GM23338 (cell line): ENCODE results near the gene PRDM5. TPM values are rescaled to one million over a fixed set of nuclear protein-coding genes. Genes with fewer than 3 reads are reported as not detected.

Experiments used
- ATAC-seq: fragments of 200-7000 bp; cut with Tn5 transposase; 3 replicates; pipeline ENCODE4 v1.9.1; 2020
- DNase-seq: peaks from one replicate; pipeline ENCODE4 v3.0.0-alpha.2; 2015; ENCODE audit warnings: low spot score
- H2AFZ ChIP-seq: fragments of 200-600 bp; sonication (generic); 2 replicates; pipeline ENCODE4 v1.8.0; 2016; ENCODE audit warnings: antibody characterized with exemption, mild to moderate bottlenecking, moderate library complexity
- H3F3A ChIP-seq: fragments of 200-600 bp; sonication (generic); replicated peaks from 2 replicates; pipeline ENCODE4 v1.8.0; 2017; ENCODE audit warnings: antibody characterized with exemption, mixed run types, low read depth
- H3K27ac ChIP-seq: fragments of 200-600 bp; sonication (generic); 2 replicates; pipeline ENCODE4 v1.6.1; 2016; ENCODE audit warnings: low read depth
- H3K27me3 ChIP-seq: fragments of 200-600 bp; sonication (generic); 2 replicates; pipeline ENCODE4 v1.8.0; 2016; ENCODE audit warnings: mild to moderate bottlenecking, mixed run types, moderate library complexity; ENCODE audit not compliant: insufficient read depth
- H3K36me3 ChIP-seq: fragments of 200-600 bp; sonication (generic); 2 replicates; pipeline ENCODE4 v1.8.0; 2016; ENCODE audit warnings: mild to moderate bottlenecking; ENCODE audit not compliant: insufficient read depth
- H3K4me1 ChIP-seq: fragments of 200-600 bp; sonication (generic); 2 replicates; pipeline ENCODE4 v1.8.0; 2016; ENCODE audit warnings: mild to moderate bottlenecking, moderate library complexity; ENCODE audit not compliant: insufficient read depth
- H3K4me2 ChIP-seq: fragments of 200-600 bp; sonication (generic); 2 replicates; pipeline ENCODE4 v1.7.1; 2017; ENCODE audit warnings: mixed run types
- H3K4me3 ChIP-seq: fragments of 200-600 bp; sonication (generic); 2 replicates; pipeline ENCODE4 v1.6.1; 2016; ENCODE audit warnings: mixed run types
- H3K79me2 ChIP-seq: fragments of 200-600 bp; sonication (generic); replicated peaks from 2 replicates; pipeline ENCODE4 v1.8.0; 2017; ENCODE audit warnings: mild to moderate bottlenecking; ENCODE audit not compliant: insufficient read depth
- H3K9me2 ChIP-seq: fragments of 200-600 bp; sonication (generic); 2 replicates; pipeline ENCODE4 v1.8.0; 2017; ENCODE audit not compliant: insufficient read depth
- H4K20me1 ChIP-seq: fragments of 200-600 bp; sonication (generic); replicated peaks from 2 replicates; pipeline ENCODE4 v1.8.0; 2017; ENCODE audit warnings: mild to moderate bottlenecking; ENCODE audit not compliant: insufficient read depth
- H3K27ac Mint-ChIP-seq: 2 replicates; pipeline ENCODE4 v1.8.0; 2020; ENCODE audit warnings: inconsistent platforms, mild to moderate bottlenecking, moderate library complexity, mixed read lengths
- H3K27me3 Mint-ChIP-seq: 3 replicates; pipeline ENCODE4 v1.8.0; 2022; ENCODE audit warnings: low read depth, mild to moderate bottlenecking, moderate library complexity, mixed read lengths, inconsistent platforms; ENCODE audit not compliant: insufficient read depth, poor library complexity
- H3K36me3 Mint-ChIP-seq: 3 replicates; pipeline ENCODE4 v1.8.0; 2021; ENCODE audit warnings: low read depth, mild to moderate bottlenecking, inconsistent platforms, moderate library complexity, mixed read lengths
- H3K4me1 Mint-ChIP-seq: 3 replicates; pipeline ENCODE4 v1.8.0; 2020; ENCODE audit warnings: mild to moderate bottlenecking, inconsistent platforms, mixed read lengths
- H3K4me3 Mint-ChIP-seq: 3 replicates; pipeline ENCODE4 v1.8.0; 2021; ENCODE audit warnings: moderate library complexity, mild to moderate bottlenecking, inconsistent platforms, mixed read lengths
- H3K9me3 Mint-ChIP-seq: 3 replicates; pipeline ENCODE4 v1.8.0; 2020; ENCODE audit warnings: moderate library complexity, mild to moderate bottlenecking, inconsistent platforms, mixed read lengths
- EZH2phosphoT487 ChIP-seq: fragments of 200-600 bp; sonication (generic); IDR thresholded peaks from one replicate; pipeline ENCODE4 v1.8.1; 2018; ENCODE audit warnings: antibody characterized with exemption; ENCODE audit not compliant: unreplicated experiment
- JUNB ChIP-seq: IDR thresholded peaks from one replicate; pipeline ENCODE4 v1.6.1; 2016; ENCODE audit warnings: antibody characterized with exemption; ENCODE audit not compliant: unreplicated experiment
- NANOG ChIP-seq: IDR thresholded peaks from 2 replicates; pipeline ENCODE4 v1.6.1; 2016; ENCODE audit warnings: antibody characterized with exemption, borderline replicate concordance
- POLR2AphosphoS5 ChIP-seq: IDR thresholded peaks from 2 replicates; pipeline ENCODE4 v1.6.1; 2016; ENCODE audit warnings: antibody characterized with exemption, low read depth
- STAT1 ChIP-seq: IDR thresholded peaks from one replicate; pipeline ENCODE4 v1.6.1; 2016; ENCODE audit warnings: antibody characterized with exemption; ENCODE audit not compliant: unreplicated experiment
- ZNF114 ChIP-seq: fragments of 250-450 bp; sonication (Bioruptor Pico); IDR thresholded peaks from 2 replicates; pipeline ENCODE4 v1.5.0; 2020; ENCODE audit warnings: mild to moderate bottlenecking, moderate library complexity
- ZNF331 ChIP-seq: fragments of 250-450 bp; sonication (Bioruptor Pico); IDR thresholded peaks from 2 replicates; pipeline ENCODE4 v1.5.0; 2020; ENCODE audit warnings: low read depth, mild to moderate bottlenecking, moderate library complexity
- polyA plus RNA-seq: library from polyadenylated mRNA; unstranded; fragments of >200 nt; fragmentation: Nextera tagmentation; extraction: Ambion mirVana; gene quantifications from 2 replicates; pipeline ENCODE4 v1.2.1, GENCODE V29; 2016
- total RNA-seq: library from RNA; depleted of rRNA; stranded (reverse); fragments of >200 nt; shearing (Covaris generic); gene quantifications from 2 replicates; pipeline ENCODE4 v1.2.3, GENCODE V29; 2014
- TF ChIP-seq, protein P1 (sequence below): IDR thresholded peaks from one replicate; pipeline ENCODE4 v1.6.1; 2018; ENCODE audit warnings: antibody characterized with exemption; ENCODE audit not compliant: unreplicated experiment
- TF ChIP-seq, protein P2 (sequence below), 2 experiments: fragments of 200-600 bp in 1 of 2; sonication (generic) in 1 of 2; conservative IDR thresholded peaks; 2 replicates each; pipeline versions ENCODE4 v1.5.1 to v1.6.1; 2016 to 2017; ENCODE audit warnings: antibody characterized with exemption in 2 of 2, low read depth in 2 of 2, mild to moderate bottlenecking in 2 of 2, moderate library complexity in 1 of 2
- TF ChIP-seq, protein P3 (sequence below): IDR thresholded peaks from 2 replicates; pipeline ENCODE4 v1.6.1; 2016; ENCODE audit warnings: antibody characterized with exemption
- TF ChIP-seq, protein P4 (sequence below): fragments of 250-450 bp; sonication (Bioruptor Pico); IDR thresholded peaks from 2 replicates; pipeline ENCODE4 v1.5.0; 2020; ENCODE audit warnings: mild to moderate bottlenecking, moderate library complexity

The PRDM5 gene
- total and polyA plus RNA-seq, 2 experiments from 2014 or later = 11.2 to 40.4 TPM

DNA sequence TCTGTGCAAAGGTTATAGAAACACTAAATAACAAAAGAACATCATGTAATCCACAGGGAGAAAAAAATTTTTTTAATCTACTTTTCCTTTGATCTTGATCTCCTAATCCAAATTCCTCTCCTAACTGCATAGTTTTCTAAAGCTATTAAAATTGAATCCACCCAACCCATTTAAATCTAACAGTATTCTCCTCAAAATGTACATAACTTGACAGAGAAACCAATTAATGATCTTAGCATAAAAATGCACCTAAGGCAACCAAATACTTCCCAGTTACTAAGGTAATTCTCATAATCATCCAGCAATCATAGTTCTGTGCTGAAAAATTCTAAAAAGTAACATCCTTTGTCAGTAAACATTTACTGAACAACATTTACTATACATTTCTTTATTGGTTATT, 60.7 kb downstream of the PRDM5 start (continued):
- TF ChIP-seq, protein P1, sequence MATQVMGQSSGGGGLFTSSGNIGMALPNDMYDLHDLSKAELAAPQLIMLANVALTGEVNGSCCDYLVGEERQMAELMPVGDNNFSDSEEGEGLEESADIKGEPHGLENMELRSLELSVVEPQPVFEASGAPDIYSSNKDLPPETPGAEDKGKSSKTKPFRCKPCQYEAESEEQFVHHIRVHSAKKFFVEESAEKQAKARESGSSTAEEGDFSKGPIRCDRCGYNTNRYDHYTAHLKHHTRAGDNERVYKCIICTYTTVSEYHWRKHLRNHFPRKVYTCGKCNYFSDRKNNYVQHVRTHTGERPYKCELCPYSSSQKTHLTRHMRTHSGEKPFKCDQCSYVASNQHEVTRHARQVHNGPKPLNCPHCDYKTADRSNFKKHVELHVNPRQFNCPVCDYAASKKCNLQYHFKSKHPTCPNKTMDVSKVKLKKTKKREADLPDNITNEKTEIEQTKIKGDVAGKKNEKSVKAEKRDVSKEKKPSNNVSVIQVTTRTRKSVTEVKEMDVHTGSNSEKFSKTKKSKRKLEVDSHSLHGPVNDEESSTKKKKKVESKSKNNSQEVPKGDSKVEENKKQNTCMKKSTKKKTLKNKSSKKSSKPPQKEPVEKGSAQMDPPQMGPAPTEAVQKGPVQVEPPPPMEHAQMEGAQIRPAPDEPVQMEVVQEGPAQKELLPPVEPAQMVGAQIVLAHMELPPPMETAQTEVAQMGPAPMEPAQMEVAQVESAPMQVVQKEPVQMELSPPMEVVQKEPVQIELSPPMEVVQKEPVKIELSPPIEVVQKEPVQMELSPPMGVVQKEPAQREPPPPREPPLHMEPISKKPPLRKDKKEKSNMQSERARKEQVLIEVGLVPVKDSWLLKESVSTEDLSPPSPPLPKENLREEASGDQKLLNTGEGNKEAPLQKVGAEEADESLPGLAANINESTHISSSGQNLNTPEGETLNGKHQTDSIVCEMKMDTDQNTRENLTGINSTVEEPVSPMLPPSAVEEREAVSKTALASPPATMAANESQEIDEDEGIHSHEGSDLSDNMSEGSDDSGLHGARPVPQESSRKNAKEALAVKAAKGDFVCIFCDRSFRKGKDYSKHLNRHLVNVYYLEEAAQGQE = no peak
- TF ChIP-seq, protein P2, sequence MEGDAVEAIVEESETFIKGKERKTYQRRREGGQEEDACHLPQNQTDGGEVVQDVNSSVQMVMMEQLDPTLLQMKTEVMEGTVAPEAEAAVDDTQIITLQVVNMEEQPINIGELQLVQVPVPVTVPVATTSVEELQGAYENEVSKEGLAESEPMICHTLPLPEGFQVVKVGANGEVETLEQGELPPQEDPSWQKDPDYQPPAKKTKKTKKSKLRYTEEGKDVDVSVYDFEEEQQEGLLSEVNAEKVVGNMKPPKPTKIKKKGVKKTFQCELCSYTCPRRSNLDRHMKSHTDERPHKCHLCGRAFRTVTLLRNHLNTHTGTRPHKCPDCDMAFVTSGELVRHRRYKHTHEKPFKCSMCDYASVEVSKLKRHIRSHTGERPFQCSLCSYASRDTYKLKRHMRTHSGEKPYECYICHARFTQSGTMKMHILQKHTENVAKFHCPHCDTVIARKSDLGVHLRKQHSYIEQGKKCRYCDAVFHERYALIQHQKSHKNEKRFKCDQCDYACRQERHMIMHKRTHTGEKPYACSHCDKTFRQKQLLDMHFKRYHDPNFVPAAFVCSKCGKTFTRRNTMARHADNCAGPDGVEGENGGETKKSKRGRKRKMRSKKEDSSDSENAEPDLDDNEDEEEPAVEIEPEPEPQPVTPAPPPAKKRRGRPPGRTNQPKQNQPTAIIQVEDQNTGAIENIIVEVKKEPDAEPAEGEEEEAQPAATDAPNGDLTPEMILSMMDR (conservative IDR thresholded peaks at IDR 0.05; ENCODE audit: low read depth in 2 of 2) = no peak
- TF ChIP-seq POLR2AphosphoS5 = no peak

DNA sequence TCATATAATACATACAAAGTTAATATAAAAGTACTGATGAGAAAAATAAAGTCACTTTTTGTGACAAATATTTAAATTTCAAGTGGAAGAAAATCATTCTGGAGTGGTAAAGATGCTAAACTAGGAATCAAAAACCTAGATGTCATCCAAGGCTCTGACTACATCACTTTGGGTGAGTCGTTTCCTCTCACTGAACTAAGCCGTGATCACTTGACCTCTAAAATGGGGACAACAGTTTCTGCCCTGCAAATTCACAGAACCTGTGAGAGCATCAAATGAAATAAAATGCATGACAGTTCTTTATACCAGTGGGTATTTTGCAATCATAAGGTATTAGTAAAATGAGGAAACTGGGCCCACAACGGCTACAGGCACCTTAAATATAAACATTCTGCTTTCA, 63.8 kb downstream of the PRDM5 start:
- TF ChIP-seq ZNF331 (CRISPR knock-in tag) (no peak), ZNF114 (CRISPR knock-in tag) (no peak), JUNB (no peak), NANOG (no peak), EZH2phosphoT487 (no peak), STAT1 (no peak)
- TF ChIP-seq, protein P3, sequence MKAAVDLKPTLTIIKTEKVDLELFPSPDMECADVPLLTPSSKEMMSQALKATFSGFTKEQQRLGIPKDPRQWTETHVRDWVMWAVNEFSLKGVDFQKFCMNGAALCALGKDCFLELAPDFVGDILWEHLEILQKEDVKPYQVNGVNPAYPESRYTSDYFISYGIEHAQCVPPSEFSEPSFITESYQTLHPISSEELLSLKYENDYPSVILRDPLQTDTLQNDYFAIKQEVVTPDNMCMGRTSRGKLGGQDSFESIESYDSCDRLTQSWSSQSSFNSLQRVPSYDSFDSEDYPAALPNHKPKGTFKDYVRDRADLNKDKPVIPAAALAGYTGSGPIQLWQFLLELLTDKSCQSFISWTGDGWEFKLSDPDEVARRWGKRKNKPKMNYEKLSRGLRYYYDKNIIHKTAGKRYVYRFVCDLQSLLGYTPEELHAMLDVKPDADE = no peak
- TF ChIP-seq, protein P4, sequence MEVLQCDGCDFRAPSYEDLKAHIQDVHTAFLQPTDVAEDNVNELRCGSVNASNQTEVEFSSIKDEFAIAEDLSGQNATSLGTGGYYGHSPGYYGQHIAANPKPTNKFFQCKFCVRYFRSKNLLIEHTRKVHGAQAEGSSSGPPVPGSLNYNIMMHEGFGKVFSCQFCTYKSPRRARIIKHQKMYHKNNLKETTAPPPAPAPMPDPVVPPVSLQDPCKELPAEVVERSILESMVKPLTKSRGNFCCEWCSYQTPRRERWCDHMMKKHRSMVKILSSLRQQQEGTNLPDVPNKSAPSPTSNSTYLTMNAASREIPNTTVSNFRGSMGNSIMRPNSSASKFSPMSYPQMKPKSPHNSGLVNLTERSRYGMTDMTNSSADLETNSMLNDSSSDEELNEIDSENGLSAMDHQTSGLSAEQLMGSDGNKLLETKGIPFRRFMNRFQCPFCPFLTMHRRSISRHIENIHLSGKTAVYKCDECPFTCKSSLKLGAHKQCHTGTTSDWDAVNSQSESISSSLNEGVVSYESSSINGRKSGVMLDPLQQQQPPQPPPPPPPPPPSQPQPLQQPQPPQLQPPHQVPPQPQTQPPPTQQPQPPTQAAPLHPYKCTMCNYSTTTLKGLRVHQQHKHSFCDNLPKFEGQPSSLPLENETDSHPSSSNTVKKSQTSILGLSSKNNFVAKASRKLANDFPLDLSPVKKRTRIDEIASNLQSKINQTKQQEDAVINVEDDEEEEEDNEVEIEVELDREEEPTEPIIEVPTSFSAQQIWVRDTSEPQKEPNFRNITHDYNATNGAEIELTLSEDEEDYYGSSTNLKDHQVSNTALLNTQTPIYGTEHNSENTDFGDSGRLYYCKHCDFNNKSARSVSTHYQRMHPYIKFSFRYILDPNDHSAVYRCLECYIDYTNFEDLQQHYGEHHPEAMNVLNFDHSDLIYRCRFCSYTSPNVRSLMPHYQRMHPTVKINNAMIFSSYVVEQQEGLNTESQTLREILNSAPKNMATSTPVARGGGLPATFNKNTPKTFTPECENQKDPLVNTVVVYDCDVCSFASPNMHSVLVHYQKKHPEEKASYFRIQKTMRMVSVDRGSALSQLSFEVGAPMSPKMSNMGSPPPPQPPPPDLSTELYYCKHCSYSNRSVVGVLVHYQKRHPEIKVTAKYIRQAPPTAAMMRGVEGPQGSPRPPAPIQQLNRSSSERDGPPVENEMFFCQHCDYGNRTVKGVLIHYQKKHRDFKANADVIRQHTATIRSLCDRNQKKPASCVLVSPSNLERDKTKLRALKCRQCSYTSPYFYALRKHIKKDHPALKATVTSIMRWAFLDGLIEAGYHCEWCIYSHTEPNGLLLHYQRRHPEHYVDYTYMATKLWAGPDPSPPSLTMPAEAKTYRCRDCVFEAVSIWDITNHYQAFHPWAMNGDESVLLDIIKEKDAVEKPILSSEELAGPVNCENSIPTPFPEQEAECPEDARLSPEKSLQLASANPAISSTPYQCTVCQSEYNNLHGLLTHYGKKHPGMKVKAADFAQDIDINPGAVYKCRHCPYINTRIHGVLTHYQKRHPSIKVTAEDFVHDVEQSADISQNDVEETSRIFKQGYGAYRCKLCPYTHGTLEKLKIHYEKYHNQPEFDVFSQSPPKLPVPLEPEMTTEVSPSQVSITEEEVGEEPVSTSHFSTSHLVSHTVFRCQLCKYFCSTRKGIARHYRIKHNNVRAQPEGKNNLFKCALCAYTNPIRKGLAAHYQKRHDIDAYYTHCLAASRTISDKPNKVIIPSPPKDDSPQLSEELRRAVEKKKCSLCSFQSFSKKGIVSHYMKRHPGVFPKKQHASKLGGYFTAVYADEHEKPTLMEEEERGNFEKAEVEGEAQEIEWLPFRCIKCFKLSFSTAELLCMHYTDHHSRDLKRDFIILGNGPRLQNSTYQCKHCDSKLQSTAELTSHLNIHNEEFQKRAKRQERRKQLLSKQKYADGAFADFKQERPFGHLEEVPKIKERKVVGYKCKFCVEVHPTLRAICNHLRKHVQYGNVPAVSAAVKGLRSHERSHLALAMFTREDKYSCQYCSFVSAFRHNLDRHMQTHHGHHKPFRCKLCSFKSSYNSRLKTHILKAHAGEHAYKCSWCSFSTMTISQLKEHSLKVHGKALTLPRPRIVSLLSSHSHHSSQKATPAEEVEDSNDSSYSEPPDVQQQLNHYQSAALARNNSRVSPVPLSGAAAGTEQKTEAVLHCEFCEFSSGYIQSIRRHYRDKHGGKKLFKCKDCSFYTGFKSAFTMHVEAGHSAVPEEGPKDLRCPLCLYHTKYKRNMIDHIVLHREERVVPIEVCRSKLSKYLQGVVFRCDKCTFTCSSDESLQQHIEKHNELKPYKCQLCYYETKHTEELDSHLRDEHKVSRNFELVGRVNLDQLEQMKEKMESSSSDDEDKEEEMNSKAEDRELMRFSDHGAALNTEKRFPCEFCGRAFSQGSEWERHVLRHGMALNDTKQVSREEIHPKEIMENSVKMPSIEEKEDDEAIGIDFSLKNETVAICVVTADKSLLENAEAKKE (CRISPR knock-in tag) = no peak

More for the DNA sequence above, 63.8 kb downstream of the PRDM5 start:
- Histone ChIP-seq H3K4me3 (no peak overlapping the region), H3K36me3 (no peaks in the 10 kb centered on the region), H3K9me2 (no peaks in the 10 kb centered on the region), H3K27me3 (no peaks in the 10 kb centered on the region), H2AFZ (no peak overlapping the region), H3K4me1 (no peaks in the 10 kb centered on the region), H3K4me2 (no peak overlapping the region), H3F3A (no peaks in the 10 kb centered on the region), H3K27ac (no peak overlapping the region), H4K20me1 (no peaks in the 10 kb centered on the region), H3K79me2 (peaks cover 18% of the 10 kb centered on the region; the same call in 1 of the 2 replicates)
- H3K36me3 Mint-ChIP-seq = no peaks in the 10 kb centered on the region
- no peak for ATAC-seq
- no peak overlapping the region for H3K27ac Mint-ChIP-seq
- no peaks in the 10 kb centered on the region for H3K27me3 Mint-ChIP-seq
- H3K4me3 Mint-ChIP-seq = no peak overlapping the region
- no peaks in the 10 kb centered on the region for H3K9me3 Mint-ChIP-seq
- peaks cover 16% of the 10 kb centered on the region for H3K4me1 Mint-ChIP-seq
- DNase-seq = no peak
